GM21360 (cell line): ENCODE data around the gene COG7.
"Not testable (repeated sequence)": the region's sequence is repeated elsewhere in the genome, so short reads cannot be mapped to it uniquely, and the experiment has no call there.

Experiments used
- ATAC-seq: cut with Tn5 transposase; IDR thresholded peaks from one replicate; pipeline ENCODE4 v1.9.1; 2021; ENCODE audit warnings: mild to moderate bottlenecking, moderate library complexity; ENCODE audit not compliant: unreplicated experiment

COG7 gene

DNA sequence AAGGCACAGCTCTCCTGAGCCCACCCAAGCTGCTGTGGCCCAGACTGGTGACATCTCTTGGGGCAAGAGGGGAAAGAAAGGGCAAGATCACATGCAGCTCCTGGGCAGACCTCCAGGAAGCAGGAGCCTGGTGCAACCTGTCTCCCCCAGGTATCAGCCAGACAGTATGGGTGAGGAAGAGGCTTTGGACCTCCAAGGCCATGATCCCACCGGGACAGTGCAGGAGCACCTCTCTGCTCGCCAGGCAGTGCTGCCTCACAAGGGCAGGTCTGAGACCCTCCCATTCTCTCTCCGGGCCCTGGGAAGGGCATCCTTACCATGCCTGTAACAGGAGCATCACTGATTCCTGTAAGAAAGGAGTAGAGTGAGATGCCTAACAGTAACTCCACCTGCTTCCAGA, 25.6 kb upstream of the COG7 start:
- no peak for ATAC-seq

DNA sequence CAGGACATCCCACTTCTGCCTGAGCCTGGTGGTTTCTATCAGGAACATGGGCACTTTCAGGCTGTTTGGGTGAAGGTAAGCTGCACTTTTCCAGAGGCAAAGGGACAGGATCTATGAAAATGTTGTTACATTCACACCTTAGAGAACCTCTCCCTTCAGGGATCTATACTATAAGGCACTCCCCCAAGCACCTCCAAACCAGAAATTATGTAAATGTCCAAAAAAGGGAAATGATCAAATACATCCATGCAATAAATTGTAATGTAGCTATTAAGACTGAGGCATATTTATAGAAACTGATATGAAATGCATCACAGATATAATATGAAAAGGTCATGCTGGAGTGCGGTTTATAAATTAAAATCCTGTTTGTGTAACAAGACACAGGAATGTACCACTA, 23.3 kb upstream of the COG7 start:
- no peak for ATAC-seq

DNA sequence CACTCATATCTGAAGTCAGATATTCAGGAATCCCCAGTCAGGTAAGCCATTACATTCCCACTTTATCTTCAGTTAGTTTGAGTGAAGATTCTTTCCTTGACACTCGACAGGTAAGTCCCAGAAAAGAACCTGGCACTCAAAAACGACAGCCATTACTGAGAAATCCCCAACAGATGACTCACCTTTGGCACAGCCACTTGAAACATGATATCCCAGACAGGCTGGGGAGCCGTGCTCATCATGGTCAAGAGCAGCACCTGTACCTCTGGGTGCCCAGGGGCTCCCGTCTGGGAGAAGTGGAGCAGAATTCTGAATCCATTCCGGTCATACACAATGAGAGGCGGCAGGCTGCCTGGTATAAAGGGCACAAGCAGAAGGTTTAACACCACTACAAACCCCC, 16.8 kb upstream of the COG7 start:
- no peak for ATAC-seq

DNA sequence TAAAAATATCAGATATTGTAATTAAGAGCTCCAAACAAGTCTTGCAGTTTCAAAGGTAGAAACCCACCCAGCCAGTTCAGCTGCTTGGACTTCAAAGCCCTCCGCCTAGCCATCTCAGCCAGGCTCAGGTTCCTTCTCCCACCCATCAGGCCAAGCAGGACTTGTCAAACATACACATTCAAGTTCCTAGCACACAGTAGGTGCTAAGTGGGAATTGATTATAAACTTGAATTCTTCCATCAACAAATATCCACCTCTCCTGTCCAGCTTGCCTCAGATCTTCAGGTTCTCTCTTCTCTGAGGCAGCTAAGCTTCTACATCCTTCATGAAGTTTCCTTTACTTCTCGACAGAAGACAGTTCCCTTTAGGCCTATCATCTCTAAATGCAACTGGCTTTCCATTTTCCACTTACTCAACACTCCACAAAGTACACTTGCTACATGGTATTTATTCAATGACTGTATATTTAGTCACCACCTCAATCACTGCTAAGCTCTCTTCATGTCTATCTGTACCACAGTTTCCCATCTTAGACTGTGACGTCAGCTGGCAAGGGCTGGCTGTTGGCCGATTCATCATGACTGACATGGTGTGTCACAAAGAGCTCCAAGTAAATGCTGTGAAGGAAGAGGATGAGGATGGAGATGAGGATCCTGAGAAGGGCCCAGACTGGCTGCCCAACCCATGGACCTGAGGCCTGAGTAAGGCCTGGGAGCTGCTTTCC, 13.3 kb upstream of the COG7 start:
- ATAC-seq = no peak

DNA sequence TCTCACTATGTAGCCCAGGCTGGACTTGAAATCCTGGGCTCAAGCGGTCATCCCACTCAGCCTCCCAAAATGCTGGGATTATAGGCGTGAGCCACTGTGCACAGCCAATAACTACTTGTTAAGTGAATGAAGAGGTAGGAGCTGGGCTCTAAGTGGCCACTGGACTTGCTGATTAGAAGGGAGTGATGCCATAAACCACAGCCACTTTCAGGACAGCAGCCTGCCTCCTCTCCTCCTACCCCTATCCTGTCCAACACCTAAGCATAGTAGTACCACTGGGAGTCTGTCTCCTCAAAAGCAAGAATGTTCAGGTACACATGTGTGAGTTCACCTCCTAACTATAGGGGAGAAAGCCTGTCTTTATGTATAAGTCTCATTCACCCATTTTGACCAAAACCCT, 12.2 kb upstream of the COG7 start:
- no peak for ATAC-seq

DNA sequence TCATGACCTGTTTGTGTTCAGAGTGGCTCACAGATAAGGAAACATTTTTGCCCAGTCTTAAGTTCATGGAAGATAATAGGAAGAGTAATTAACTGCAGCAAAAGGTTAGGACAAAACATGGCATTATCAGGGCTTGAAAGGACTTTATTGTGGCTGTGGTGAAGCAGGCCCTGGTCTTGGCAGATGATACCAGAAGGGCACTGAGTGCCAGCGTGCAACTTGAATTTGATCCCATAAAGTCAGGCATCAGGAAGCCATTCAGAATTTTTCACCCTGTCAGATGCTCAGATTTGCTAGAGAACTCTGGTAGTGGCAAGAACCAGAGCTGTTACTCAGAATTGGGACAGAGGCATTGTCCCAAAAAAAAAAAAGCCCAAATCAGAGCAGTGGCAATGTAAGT, 11.2 kb upstream of the COG7 start:
- no peak for ATAC-seq

DNA sequence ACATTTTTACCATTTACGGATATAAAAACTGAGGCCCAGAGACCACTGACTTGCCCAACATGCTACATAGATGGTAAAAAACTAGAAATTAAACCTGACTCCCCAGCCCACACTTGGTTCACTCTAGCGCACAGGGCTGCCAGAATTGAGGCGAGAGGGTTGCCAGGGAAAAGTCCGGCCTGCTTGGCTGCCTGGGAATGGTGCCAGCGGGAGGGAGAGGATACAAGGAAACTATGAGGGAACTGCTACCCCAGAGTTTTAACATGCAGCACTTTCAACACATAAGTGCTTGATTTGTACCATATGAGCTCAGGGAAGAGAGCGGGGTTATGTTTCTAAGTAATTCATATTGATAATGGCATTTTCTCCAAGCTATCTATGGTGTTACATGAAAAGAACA, 10.0 kb upstream of the COG7 start:
- not testable (repeated sequence) for ATAC-seq

DNA sequence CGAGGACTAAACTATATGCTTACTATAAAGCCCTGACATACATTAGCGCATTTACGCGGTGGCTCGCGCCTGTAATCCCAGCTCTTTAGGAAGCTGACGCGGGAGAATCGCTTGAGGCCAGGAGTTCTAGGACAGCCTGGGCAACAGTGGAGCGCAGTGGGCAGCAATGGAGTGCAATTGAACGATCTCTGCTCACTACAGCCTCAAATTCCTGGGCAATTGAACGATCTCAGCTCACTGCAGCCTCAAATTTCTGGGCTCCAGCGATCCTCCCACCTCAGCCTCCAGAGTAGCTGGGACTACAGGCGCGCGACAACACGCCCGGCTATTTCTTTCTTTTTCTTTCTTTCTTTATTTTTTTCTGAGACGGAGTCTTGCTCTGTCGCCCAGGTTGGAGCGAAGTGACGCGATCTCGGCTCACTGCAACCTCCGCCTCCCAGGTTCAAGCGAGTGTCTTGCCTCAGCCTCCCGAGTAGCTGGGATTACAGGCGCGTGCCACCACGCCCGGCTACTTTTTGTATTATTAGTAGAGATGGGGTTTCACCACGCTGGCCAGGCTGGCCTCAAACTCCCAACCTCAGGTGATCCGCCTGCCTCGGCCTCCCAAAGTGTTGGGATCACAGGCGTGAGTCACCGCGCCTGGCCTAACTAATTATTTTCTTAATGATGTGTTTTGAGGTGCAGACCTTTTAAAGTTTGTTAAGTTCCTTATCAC, 506 bp upstream of the COG7 start:
- no peak for ATAC-seq

DNA sequence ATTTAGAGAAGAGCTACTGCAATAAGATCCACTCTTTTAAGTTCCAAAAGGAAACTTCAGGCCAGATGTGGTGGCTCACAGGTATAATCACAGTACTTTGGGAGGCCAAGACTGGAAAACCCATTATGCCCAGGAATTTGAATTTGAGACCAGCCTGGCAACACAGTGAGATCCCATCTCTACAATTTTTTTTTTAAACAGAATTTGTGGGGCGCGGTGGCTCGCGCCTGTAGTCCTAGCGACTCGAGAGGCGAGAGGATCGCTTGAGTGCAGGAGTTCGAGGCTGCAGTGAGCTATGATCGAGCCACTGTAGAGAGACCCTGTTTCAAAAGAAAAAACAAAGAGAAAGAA, 793 bp downstream of the COG7 start:
- ATAC-seq = no peak

DNA sequence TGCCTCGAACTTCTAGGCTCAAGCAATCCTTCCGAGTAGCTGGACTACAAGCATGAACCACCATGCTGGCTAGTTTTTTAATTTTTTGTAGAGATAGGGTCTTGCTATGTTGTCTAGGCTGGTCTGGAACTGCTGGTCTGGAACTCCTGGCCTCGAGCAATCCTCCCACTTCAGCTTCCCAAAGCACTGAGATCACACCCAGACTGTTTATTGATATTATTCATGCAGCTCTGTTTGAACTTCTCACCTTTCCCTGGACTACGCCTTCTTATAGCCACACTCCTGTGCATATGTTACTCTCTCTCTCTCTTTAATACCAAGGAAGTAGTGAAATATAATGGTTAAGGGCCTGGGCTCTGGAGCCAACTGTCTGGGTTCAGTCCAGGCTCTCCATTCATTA, 4.6 kb downstream of the COG7 start:
- ATAC-seq = no peak

DNA sequence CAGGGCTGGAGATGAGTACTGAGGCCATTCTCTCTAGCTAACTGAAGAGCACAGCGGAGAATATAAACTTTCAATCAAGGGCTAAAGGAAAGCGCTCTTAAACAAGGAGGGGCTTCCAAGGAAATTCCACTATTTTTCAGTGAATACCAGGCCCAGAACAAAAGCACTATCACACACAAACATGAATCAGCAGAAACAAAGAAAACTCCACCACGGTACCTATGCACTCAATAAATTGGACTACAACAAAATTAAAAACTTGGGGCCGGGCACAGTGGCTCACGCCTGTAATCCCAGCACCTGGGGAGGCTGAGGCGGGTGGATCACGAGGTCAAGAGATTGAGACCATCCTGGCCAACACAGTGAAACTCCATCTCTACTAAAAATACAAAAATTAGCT, 15.4 kb downstream of the COG7 start:
- ATAC-seq = not testable (repeated sequence)

DNA sequence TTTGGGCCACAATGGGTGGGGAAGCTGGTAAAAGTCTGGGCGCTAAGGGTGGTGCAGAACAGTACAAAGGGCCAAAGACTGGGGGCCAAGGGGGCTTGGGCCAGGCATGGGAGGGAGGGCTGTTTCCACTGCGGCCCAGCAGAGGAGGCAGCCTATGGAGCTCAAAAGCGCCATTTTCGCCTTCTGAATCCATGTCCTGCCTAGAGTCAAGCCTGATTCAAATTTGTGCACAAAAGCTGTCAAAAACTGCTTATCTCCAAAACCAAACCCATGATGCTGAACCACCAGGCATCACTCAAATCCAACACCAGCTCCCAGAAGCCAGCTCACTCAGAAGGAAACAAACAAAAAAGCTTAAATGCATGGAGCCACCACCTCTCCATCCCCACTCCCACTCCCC, 16.0 kb downstream of the COG7 start:
- ATAC-seq = no peak

DNA sequence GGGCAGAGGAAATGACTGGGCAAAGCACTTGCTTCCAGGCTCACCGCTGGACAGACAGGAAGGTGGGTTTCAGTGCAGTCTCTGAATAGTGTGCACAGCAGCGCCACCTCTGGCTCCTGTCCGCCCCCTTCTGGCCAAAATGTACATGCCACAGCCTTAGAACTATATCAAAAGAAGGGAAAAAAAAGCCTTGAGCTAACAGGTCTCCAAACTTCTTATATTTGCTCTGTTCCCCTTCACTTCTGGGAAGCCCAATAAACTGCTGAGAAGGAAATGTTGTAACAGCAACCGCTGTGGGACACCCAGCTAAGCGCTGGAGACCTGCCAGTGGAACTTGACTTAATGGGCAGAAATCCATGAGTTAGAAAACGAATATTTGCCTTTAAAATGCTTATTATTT, 17.5 kb downstream of the COG7 start:
- ATAC-seq = no peak

DNA sequence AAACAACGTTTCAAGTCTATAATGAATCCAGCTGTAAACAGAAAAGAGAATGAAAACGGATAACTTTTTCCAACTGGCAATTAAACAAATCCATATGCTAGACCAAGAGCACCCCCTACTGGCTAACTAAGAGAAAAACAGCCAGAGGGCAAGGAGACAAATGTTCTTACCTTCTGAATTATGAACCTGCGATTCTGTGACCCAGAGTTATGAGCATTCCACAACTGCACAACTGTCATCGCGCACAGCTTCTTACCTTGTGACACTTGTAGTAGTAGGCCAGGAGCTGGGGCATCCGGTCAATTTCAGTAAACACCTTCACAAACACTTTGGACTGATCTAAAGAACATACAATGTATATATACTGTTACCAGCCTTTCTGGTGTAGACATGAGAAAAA, 18.6 kb downstream of the COG7 start:
- ATAC-seq = no peak

DNA sequence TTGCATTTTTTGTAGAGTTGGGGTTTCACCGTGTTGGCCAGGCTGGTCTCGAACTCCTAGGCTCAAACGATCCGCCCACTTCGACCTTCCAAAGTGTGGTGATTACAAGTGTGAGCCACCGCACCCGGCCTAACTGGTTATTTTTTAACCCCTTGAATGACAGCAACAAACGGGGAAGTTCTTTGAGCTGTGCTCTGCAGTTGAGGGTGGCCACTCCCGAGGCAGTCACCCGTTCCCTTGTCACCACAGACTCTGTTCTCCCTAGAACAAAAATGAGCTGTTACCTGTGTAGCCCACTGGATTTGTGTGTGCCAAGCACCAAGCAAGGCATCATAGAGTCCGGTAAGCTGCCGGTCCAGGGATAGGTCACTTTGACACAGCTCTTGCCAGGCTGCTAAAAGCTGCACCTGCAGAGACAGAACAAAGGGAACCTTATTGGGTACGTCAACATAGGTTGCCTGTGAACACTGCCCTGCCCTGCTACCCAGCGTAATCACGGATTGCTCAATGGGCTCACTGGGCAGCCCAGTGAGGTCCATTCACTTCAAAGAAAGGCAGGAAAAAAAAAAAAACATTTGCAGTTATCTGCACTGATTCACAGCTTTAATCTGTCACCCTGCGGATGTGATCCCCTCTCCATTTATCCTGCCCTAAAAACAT, 19.6 kb downstream of the COG7 start:
- ATAC-seq = no peak

DNA sequence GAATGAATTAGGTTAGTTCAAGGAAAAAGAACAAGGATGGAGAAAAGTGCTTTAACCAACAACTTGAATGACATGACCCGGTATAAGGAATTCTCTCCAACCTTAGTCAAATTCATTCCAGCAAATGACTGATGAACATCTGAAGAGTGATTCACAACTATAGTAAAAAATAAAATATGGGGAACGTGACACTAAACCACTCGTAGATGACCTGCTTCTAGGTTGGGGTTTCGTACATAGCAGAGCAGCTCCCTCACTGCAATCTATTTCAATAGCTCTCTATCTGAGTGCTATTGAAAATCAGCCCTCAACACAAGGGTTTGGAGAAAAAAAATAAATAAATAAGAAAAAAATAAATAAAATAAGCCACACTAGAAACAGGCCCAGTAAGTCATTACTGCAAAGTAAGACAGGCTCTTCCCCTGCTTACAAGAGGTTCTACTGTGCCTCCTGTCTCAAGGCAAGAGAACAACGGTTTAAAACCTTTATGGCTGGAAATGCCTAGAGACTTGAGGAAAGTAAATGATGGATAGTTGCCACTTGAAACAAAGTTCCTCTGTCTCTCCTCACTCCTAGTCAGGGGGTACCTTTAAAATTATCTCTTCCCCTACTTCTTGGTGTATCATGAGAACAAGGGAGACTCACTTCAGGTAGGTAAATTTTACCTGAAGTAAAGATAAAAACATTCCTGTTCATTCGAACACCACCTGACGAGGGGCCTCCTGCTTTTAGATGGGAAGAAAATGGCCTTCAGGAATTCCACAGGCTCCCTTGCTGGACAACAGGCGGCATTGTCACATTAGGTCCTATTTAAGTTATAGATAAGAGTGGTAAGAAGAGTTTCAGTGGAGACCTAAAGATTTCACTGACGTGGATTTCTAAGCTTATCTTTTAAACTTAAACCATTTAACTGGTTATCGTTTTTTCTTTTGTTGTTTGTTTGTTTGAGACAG, 20.5 kb downstream of the COG7 start:
- no peak for ATAC-seq

DNA sequence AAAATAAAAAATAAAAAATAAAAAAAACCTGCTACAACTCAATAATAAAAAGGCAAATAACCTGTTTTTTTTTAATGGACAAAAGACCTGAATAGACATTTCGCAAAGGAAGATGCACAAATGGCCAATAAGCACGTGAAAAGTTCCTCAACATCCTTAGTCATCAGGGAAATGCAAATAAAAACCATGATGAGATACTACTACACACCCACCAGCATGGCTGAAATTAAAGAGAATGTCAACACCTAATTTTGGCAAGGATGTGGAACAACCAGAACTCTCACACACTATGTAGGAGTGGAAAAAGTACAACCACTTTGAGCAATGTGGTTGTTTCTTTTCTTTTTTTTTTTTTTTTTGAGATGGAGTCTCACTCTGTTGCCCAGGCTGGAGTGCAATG, 24.6 kb downstream of the COG7 start:
- ATAC-seq = no peak

DNA sequence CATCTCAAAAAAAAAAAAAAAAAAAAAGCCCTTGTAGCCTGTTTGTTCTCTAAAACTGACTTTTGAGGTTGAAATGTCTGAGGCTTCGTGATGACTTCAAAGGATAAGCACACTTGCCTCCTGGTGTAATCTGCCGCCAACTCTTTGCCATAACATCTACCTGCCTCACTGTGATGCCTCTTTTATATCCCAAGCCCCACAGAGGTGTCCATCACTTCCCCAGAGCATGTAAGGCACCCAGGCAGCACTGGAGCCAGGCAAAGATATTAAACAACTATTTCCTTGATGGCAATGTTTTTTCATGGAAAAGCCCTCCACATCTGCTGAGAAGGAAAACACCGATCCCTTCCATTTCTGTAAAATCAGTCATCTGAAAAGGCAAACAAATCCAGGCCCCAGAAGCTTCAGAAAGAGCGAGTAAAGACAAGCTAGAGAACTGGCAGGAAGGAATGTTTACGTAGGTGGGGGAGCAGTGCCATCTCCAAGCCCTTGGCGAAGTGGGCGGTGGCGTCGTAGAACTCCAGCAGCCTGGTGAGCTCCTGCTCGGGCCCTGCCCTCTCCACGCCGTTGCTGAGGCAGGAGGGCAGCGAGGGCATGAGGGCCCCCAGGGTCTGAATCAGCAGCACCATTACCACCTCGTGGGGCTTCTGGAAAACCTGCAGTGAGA, 28.6 kb downstream of the COG7 start:
- no peak for ATAC-seq

DNA sequence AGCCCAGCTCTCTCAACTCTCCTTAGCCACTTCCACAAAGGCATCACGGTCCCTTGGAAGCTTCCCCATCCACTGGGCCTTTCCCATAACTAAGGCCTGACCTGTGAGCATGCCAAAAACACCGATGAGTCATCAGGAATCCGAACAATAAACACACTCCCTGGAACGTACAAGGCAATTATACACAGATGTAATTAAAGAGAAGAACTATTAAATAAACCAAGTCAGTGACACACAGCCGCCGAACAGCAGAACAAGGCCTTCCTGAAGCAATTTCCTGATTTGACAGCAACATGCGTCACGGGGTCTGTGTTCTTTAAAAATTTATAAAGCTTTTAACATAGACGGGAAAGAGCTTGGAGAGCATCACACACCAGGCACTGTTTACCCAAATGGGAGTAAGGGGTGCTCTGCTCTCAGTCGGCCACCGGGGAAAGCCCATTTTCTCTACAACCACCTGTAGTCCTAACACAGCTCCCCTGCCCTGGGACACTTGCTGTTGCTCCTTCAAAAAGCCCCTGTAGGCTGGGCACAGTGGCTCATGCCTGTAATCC, 29.4 kb downstream of the COG7 start:
- ATAC-seq = no peak

DNA sequence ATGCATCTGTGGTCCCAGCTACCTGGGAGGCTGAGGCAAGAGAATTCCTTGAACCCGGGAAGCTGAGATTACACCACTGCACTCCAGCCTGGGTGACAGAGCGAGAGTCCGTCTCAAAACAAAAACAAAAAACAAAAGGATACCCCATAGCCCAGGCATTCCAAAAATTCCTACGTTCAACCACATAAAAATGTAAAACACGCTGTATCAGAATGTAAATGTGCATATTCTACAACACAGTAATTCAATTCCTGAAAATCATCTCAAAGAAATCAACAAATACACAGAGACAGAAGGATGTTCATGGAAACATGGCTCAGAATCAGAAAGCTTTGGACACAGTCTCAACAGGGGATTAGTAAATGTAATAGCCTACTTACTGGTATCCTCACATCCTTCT, 33.0 kb downstream of the COG7 start:
- no peak for ATAC-seq
